Breast epithelium (tissue), 4 donors: ENCODE data around the gene RBPMS2. TPM values are rescaled to one million over a fixed set of nuclear protein-coding genes. Genes with fewer than 3 reads are reported as not detected.
A peak's percentile ranks its signal among the peaks of the same experiment; 100 is the strongest.

Experiments used
- DNase-seq, 2 donors: peaks; one replicate each; pipeline ENCODE4 v3.0.0-alpha.2; 2019; ENCODE audit warnings: low spot score in 2 of 2
- H3K27ac ChIP-seq, 2 donors: fragments of 200-600 bp; sonication (generic) in 1 of 2; one replicate each; pipeline ENCODE4 v1.5.1; 2016 to 2019; ENCODE audit warnings: mild to moderate bottlenecking in 1 of 2
- H3K27me3 ChIP-seq, 2 donors: fragments of 200-600 bp; sonication (generic) in 1 of 2; one replicate each; pipeline versions ENCODE4 v1.5.1 to v1.6.0; 2017 to 2019; ENCODE audit warnings: control low read depth in 1 of 2, mild to moderate bottlenecking in 1 of 2
- H3K36me3 ChIP-seq: fragments of 200-600 bp; one replicate; pipeline ENCODE4 v1.5.1; 2019
- H3K4me1 ChIP-seq, 2 donors: fragments of 200-600 bp; sonication (generic); one replicate each; pipeline ENCODE4 v1.5.1; 2016 to 2019; ENCODE audit warnings: control low read depth in 1 of 2
- H3K4me3 ChIP-seq, 3 donors: fragments of 200-600 bp; sonication (generic); 1 replicate in 2 of 3; 2 replicates in 1 of 3; pipeline ENCODE4 v1.5.1; 2016 to 2019; ENCODE audit warnings: mild to moderate bottlenecking in 3 of 3, moderate library complexity in 2 of 3
- H3K9me3 ChIP-seq, 2 donors: fragments of 200-600 bp; sonication (generic) in 1 of 2; one replicate each; pipeline ENCODE4 v1.5.1; 2016 to 2019; ENCODE audit warnings: control low read depth in 1 of 2
- CTCF ChIP-seq, 3 donors: fragments of 450-650 bp; IDR thresholded peaks; one replicate each; pipeline ENCODE4 v1.5.1; 2016 to 2017; ENCODE audit warnings: antibody characterized with exemption in 3 of 3, mild to moderate bottlenecking in 3 of 3, moderate library complexity in 3 of 3
- POLR2A ChIP-seq: fragments of 450-650 bp; IDR thresholded peaks from one replicate; pipeline ENCODE4 v1.6.1; 2016; ENCODE audit warnings: antibody characterized with exemption, mild to moderate bottlenecking, moderate library complexity
- POLR2AphosphoS5 ChIP-seq, 3 donors: sonication (generic); formaldehyde crosslinking; IDR thresholded peaks; one replicate each; pipeline ENCODE4 v1.6.1; 2017; ENCODE audit warnings: antibody characterized with exemption in 3 of 3
- intact Hi-C: fragments of 100-400 bp; cut with DNase I; formaldehyde crosslinking; loops from one replicate; pipeline ENCODE4 v1.15.1; 2023; ENCODE audit warnings: low total_unique reads
- total RNA-seq, 3 donors: library from RNA; depleted of rRNA; stranded (reverse); fragments of >200 nt; gene quantifications; one replicate each; pipeline ENCODE4 v1.1.0, GENCODE V29; 2016

RBPMS2 gene
- total RNA-seq, 3 donors from 2014 or later = 0.66 to 1.9 TPM; not detected in 1

- intact Hi-C loops = no loop called here
- H3K27ac ChIP-seq = peak overlapping the region; percentile 94 to 95
- TF ChIP-seq POLR2AphosphoS5 (IDR thresholded peaks at IDR 0.05) = peak; percentile 57 to 92 (median 87)
- TF ChIP-seq CTCF (IDR thresholded peaks at IDR 0.05) = no peak
- TF ChIP-seq POLR2A = peak; percentile 10
- peaks cover 16 to 25% of the 10 kb centered on the region in 2 donors for H3K4me1 ChIP-seq
- no peaks in the 10 kb centered on the region for H3K9me3 ChIP-seq
- peak; percentile 95 to 97 for DNase-seq
- no peaks in the 10 kb centered on the region for H3K27me3 ChIP-seq
- H3K36me3 ChIP-seq = no peaks in the 10 kb centered on the region
- peak overlapping the region; percentile 85 to 96 (median 87) for H3K4me3 ChIP-seq
Measured at GRCh38 chr15:64702816-64703631, 72.4 kb downstream of the RBPMS2 start.

GRCh38 chr15:64701482-64702184, 73.8 kb downstream of the RBPMS2 start:
- Histone ChIP-seq H3K4me3 (peak overlapping the region; percentile 85 to 96 (median 87)), H3K4me1 (peaks cover 16 to 30% of the 10 kb centered on the region in 2 donors), H3K27ac (peak overlapping the region; percentile 94 to 95), H3K36me3 (no peaks in the 10 kb centered on the region), H3K27me3 (no peaks in the 10 kb centered on the region), H3K9me3 (no peaks in the 10 kb centered on the region)
- DNase-seq = no peak
- intact Hi-C loops = loop anchor here (1.0 kb wide), 1 partner anchor 14 kb away; no protein-coding TSS in a partner anchor
- TF ChIP-seq POLR2AphosphoS5 (IDR thresholded peaks at IDR 0.05) (no peak), CTCF (IDR thresholded peaks at IDR 0.05) (no peak), POLR2A (no peak)

- Histone ChIP-seq H3K36me3 (no peaks in the 10 kb centered on the region), H3K4me1 (peaks cover 16 to 32% of the 10 kb centered on the region in 2 donors), H3K27me3 (no peaks in the 10 kb centered on the region), H3K9me3 (no peaks in the 10 kb centered on the region), H3K27ac (peak overlapping the region; percentile 75 to 89), H3K4me3 (peak overlapping the region; percentile 85 to 96 (median 87))
- intact Hi-C loops = loop anchor here (1.0 kb wide), 1 partner anchor 14 kb away; no protein-coding TSS in a partner anchor
- DNase-seq = no peak
- TF ChIP-seq POLR2AphosphoS5 (IDR thresholded peaks at IDR 0.05) (no peak), POLR2A (no peak), CTCF (IDR thresholded peaks at IDR 0.05) (no peak)
Measured at GRCh38 chr15:64701051-64701450, 74.3 kb downstream of the RBPMS2 start.

- no peaks in the 10 kb centered on the region for H3K36me3 ChIP-seq
- peak overlapping the region in 2 of 3 donors; percentile 20 to 85 for H3K4me3 ChIP-seq
- H3K9me3 ChIP-seq = no peaks in the 10 kb centered on the region
- H3K27ac ChIP-seq = peak overlapping the region; percentile 75 to 89
- intact Hi-C loops = no loop called here
- H3K4me1 ChIP-seq = peaks cover 16 to 32% of the 10 kb centered on the region in 2 donors
- no peak for DNase-seq
- no peaks in the 10 kb centered on the region for H3K27me3 ChIP-seq
- TF ChIP-seq CTCF (IDR thresholded peaks at IDR 0.05) = no peak
- TF ChIP-seq POLR2A = no peak
- no peak for TF ChIP-seq POLR2AphosphoS5 (IDR thresholded peaks at IDR 0.05)
Measured at GRCh38 chr15:64699751-64700388, 75.5 kb downstream of the RBPMS2 start.
